Neuronal stem cell (in vitro differentiated cells): ENCODE results near the gene TSHZ2.

Source experiments
- DNase-seq: peaks from one replicate; pipeline ENCODE4 v3.0.0-alpha.2; 2013; ENCODE audit warnings: low spot score
- H2AFZ ChIP-seq: one replicate; pipeline ENCODE4 v1.6.1; 2013; ENCODE audit warnings: mild to moderate bottlenecking, low read length, inconsistent platforms
- H2AK5ac ChIP-seq: 2 replicates; pipeline ENCODE4 v1.6.1; 2013; ENCODE audit warnings: low read depth, mild to moderate bottlenecking, inconsistent platforms, low read length, moderate library complexity, mixed read lengths
- H2BK120ac ChIP-seq: 2 replicates; pipeline ENCODE4 v1.6.1; 2013; ENCODE audit warnings: low read depth, mild to moderate bottlenecking, inconsistent platforms, low read length, moderate library complexity, mixed read lengths
- H2BK12ac ChIP-seq: one replicate; pipeline ENCODE4 v1.6.1; 2013; ENCODE audit warnings: low read length, inconsistent platforms
- H2BK15ac ChIP-seq: 2 replicates; pipeline ENCODE4 v1.6.1; 2013; ENCODE audit warnings: mild to moderate bottlenecking, low read length, inconsistent platforms, mixed read lengths
- H2BK5ac ChIP-seq: one replicate; pipeline ENCODE4 v1.6.1; 2013; ENCODE audit warnings: inconsistent platforms, mild to moderate bottlenecking, low read length, moderate library complexity
- H3K14ac ChIP-seq: one replicate; pipeline ENCODE4 v1.6.1; 2013; ENCODE audit warnings: low read length, inconsistent platforms
- H3K18ac ChIP-seq: 2 replicates; pipeline ENCODE4 v1.6.1; 2013; ENCODE audit warnings: low read length, inconsistent platforms
- H3K23ac ChIP-seq: 2 replicates; pipeline ENCODE4 v1.6.1; 2013; ENCODE audit warnings: low read depth, mild to moderate bottlenecking, mixed read lengths, low read length, inconsistent platforms; ENCODE audit not compliant: poor library complexity
- H3K27ac ChIP-seq: replicated peaks from 3 replicates; pipeline ENCODE4 v1.5.1; 2013; ENCODE audit warnings: low read length, inconsistent platforms
- H3K27me3 ChIP-seq, 3 experiments: 2 replicates each; pipeline ENCODE4 v1.6.1; 2013; ENCODE audit warnings: low read length in 3 of 3, mild to moderate bottlenecking in 2 of 3, inconsistent platforms in 1 of 3, low read depth in 1 of 3, mixed read lengths in 1 of 3, moderate library complexity in 1 of 3; ENCODE audit not compliant: control insufficient read depth in 3 of 3, insufficient read depth in 3 of 3
- H3K36me3 ChIP-seq, 2 donors: replicated peaks in 1 of 2; 2 replicates each; pipeline ENCODE4 v1.6.1; 2013; ENCODE audit warnings: low read length in 2 of 2; ENCODE audit not compliant: control insufficient read depth in 2 of 2, insufficient read depth in 2 of 2
- H3K4ac ChIP-seq: 2 replicates; pipeline ENCODE4 v1.6.1; 2013; ENCODE audit warnings: inconsistent platforms, mild to moderate bottlenecking, low read length, moderate library complexity
- H3K4me1 ChIP-seq, 2 donors: 1 replicate in 1 of 2; 2 replicates in 1 of 2; pipeline ENCODE4 v1.6.1; 2013; ENCODE audit warnings: low read length in 2 of 2, low read depth in 1 of 2; ENCODE audit not compliant: control insufficient read depth in 2 of 2, insufficient read depth in 1 of 2
- H3K4me2 ChIP-seq: one replicate; pipeline ENCODE4 v1.6.1; 2013; ENCODE audit warnings: mild to moderate bottlenecking, low read length, inconsistent platforms; ENCODE audit not compliant: insufficient read depth, poor library complexity, severe bottlenecking
- H3K4me3 ChIP-seq, 2 donors: 2 replicates each; pipeline ENCODE4 v1.5.1; 2013; ENCODE audit warnings: low read length in 2 of 2, mild to moderate bottlenecking in 2 of 2, inconsistent platforms in 1 of 2, moderate library complexity in 1 of 2
- H3K79me1 ChIP-seq: one replicate; pipeline ENCODE4 v1.6.1; 2013; ENCODE audit warnings: low read depth, mild to moderate bottlenecking, inconsistent platforms, low read length, moderate library complexity
- H3K9ac ChIP-seq: one replicate; pipeline ENCODE4 v1.6.1; 2013; ENCODE audit warnings: mild to moderate bottlenecking, low read depth, low read length, inconsistent platforms; ENCODE audit not compliant: poor library complexity
- H3K9me3 ChIP-seq, 2 donors: replicated peaks in 1 of 2; 2 replicates each; pipeline versions ENCODE3 to v1.6.1; 2013; ENCODE audit warnings: low read length in 2 of 2, mild to moderate bottlenecking in 2 of 2, inconsistent platforms in 1 of 2, low read depth in 1 of 2, mixed read lengths in 1 of 2, moderate library complexity in 1 of 2; ENCODE audit not compliant: control insufficient read depth in 2 of 2, insufficient read depth in 1 of 2
- H4K8ac ChIP-seq: one replicate; pipeline ENCODE4 v1.6.1; 2013; ENCODE audit warnings: low read depth, mild to moderate bottlenecking, inconsistent platforms, low read length, moderate library complexity
- H4K91ac ChIP-seq: one replicate; pipeline ENCODE4 v1.6.1; 2013; ENCODE audit warnings: low read length, low read depth, mild to moderate bottlenecking, inconsistent platforms; ENCODE audit not compliant: poor library complexity
- WGBS, 2 donors: extraction: QIAGEN DNeasy Blood & Tissue Kit; methylation state at CpG; one replicate each; pipeline ENCODE4 v1.1.7; 2013; ENCODE audit warnings: missing lambda C conversion rate in 2 of 2, mixed read lengths in 1 of 2; ENCODE audit not compliant: insufficient read length in 2 of 2, insufficient replicate concordance in 1 of 2; ENCODE audit errors: extremely low coverage in 2 of 2; 5-methylcytosine and 5-hydroxymethylcytosine counted together

TSHZ2 gene

GRCh38 chr20:53222932-53223331, 250.8 kb downstream of the TSHZ2 start:
- no peak overlapping the region for H2AK5ac ChIP-seq
- WGBS, 2 donors: no CpG with 5 or more reads among the region's 3 CpGs

GRCh38 chr20:53223626-53224172, 251.5 kb downstream of the TSHZ2 start:
- Histone ChIP-seq H2AK5ac (no peak overlapping the region), H4K91ac (no peak overlapping the region), H3K9me3 (peaks cover 4 to 9% of the 10 kb centered on the region in 2 donors), H2BK120ac (no peak overlapping the region), H3K27ac (no peak overlapping the region), H3K9ac (no peak overlapping the region), H3K4me2 (no peak overlapping the region), H2BK5ac (no peak overlapping the region), H3K23ac (no peak overlapping the region), H3K27me3 (no peaks in the 10 kb centered on the region), H2BK15ac (no peak overlapping the region), H4K8ac (no peak overlapping the region), H3K36me3 (no peaks in the 10 kb centered on the region), H3K4ac (no peak overlapping the region), H3K4me1 (peaks cover 2 to 4% of the 10 kb centered on the region in 2 donors), H3K14ac (no peak overlapping the region), H3K4me3 (no peak overlapping the region), H3K79me1 (no peaks in the 10 kb centered on the region), H3K18ac (no peak overlapping the region), H2BK12ac (no peak overlapping the region), H2AFZ (no peak overlapping the region)
- no CpG with 5 or more reads among the region's 5 CpGs for WGBS, 2 donors
- DNase-seq: no peak

More at GRCh38 chr20:53222932-53223331, 250.8 kb downstream of the TSHZ2 start:
- Histone ChIP-seq H3K4ac (no peak overlapping the region), H3K14ac (no peak overlapping the region), H3K18ac (no peak overlapping the region), H2BK120ac (no peak overlapping the region), H3K23ac (no peak overlapping the region), H3K27me3 (no peaks in the 10 kb centered on the region), H3K4me1 (peaks cover 3 to 4% of the 10 kb centered on the region in 2 donors), H2BK12ac (no peak overlapping the region), H3K27ac (no peak overlapping the region), H4K91ac (no peak overlapping the region), H3K79me1 (no peaks in the 10 kb centered on the region), H3K9me3 (peaks cover 4 to 9% of the 10 kb centered on the region in 2 donors), H3K4me2 (no peak overlapping the region), H2BK15ac (no peak overlapping the region), H2AFZ (no peak overlapping the region), H2BK5ac (no peak overlapping the region), H4K8ac (no peak overlapping the region), H3K4me3 (no peak overlapping the region), H3K36me3 (no peaks in the 10 kb centered on the region), H3K9ac (no peak overlapping the region)
- no peak for DNase-seq

GRCh38 chr20:53224851-53225250, 252.7 kb downstream of the TSHZ2 start:
- Histone ChIP-seq H2BK15ac (no peak overlapping the region), H3K27ac (no peak overlapping the region), H4K91ac (no peak overlapping the region), H2BK120ac (no peak overlapping the region), H3K4ac (no peak overlapping the region), H3K23ac (no peak overlapping the region), H3K79me1 (no peaks in the 10 kb centered on the region), H2AK5ac (no peak overlapping the region), H3K4me3 (no peak overlapping the region), H3K36me3 (no peaks in the 10 kb centered on the region), H3K4me1 (peaks cover 2 to 4% of the 10 kb centered on the region in 2 donors), H3K9me3 (peaks cover 3 to 11% of the 10 kb centered on the region in 2 donors), H3K14ac (no peak overlapping the region), H2BK12ac (no peak overlapping the region), H3K4me2 (no peak overlapping the region), H3K9ac (no peak overlapping the region), H3K27me3 (no peaks in the 10 kb centered on the region), H2BK5ac (no peak overlapping the region), H4K8ac (no peak overlapping the region), H2AFZ (no peak overlapping the region), H3K18ac (no peak overlapping the region)
- no CpG with 5 or more reads among the region's 1 CpG for WGBS, 2 donors
- no peak for DNase-seq

DNA sequence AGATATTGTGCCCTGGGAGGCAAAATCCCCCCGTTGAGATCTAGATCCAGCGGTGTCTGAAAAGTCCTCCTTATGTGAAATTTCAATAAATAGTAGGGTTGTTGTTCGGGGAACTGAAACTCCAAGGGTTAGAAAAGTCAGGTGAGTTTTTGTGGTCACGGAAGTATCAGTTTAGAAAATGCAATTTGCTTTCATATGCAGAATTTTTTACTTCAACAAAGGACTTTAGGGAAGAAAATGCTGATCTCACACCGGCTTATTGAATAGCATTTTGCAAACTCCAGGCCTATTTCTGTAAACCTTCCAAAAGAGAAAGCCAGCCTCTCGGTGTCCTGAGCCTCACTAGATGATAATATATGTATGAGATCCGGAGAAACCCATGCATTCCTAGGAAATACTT, 254.7 kb downstream of the TSHZ2 start:
- Histone ChIP-seq H3K4ac (no peak overlapping the region), H3K23ac (no peak overlapping the region), H2AK5ac (no peak overlapping the region), H2BK5ac (no peak overlapping the region), H4K91ac (no peak overlapping the region), H2BK120ac (no peak overlapping the region), H2BK15ac (no peak overlapping the region), H3K27me3 (no peaks in the 10 kb centered on the region), H3K14ac (no peak overlapping the region), H3K9ac (no peak overlapping the region), H4K8ac (no peak overlapping the region), H3K27ac (no peak overlapping the region), H2BK12ac (no peak overlapping the region), H3K36me3 (no peaks in the 10 kb centered on the region), H3K4me1 (peaks cover 2 to 4% of the 10 kb centered on the region in 2 donors), H3K9me3 (peaks cover 0 to 2% of the 10 kb centered on the region in 2 donors), H2AFZ (peak overlapping the region; percentile 43), H3K4me3 (no peak overlapping the region), H3K4me2 (no peak overlapping the region), H3K18ac (no peak overlapping the region), H3K79me1 (no peaks in the 10 kb centered on the region)
- no CpG with 5 or more reads among the region's 7 CpGs for WGBS, 2 donors
- DNase-seq: no peak
